Measurements from ENCODE around the gene TCF4.

TCF4 gene

GRCh38 chr18:55605733-55606338 is 17.8 kb upstream of the TCF4 start:
- ChIA-PET CTCF (no interaction called here), POLR2A (no interaction called here)

GRCh38 chr18:55603775-55604174 is 15.8 kb upstream of the TCF4 start:
- ChIA-PET POLR2A (no interaction called here), CTCF (interaction anchor here (0.6 kb wide), 1 partner anchor 1382 kb away, joined by 3 read pairs; no protein-coding TSS in a partner anchor)
- TF ChIP-seq CTBP1 (IDR thresholded peaks at IDR 0.05; ENCODE audit: borderline replicate concordance) (no peak), SP1 (IDR thresholded peaks at IDR 0.05) (no peak), NFRKB (IDR thresholded peaks at IDR 0.05) (no peak), L3MBTL2 (conservative IDR thresholded peaks at IDR 0.05) (no peak), ARNT (IDR thresholded peaks at IDR 0.05) (no peak), ZNF384 (IDR thresholded peaks at IDR 0.05) (no peak), SUZ12 (IDR thresholded peaks at IDR 0.05) (no peak)
- TF ChIP-seq, protein P1, sequence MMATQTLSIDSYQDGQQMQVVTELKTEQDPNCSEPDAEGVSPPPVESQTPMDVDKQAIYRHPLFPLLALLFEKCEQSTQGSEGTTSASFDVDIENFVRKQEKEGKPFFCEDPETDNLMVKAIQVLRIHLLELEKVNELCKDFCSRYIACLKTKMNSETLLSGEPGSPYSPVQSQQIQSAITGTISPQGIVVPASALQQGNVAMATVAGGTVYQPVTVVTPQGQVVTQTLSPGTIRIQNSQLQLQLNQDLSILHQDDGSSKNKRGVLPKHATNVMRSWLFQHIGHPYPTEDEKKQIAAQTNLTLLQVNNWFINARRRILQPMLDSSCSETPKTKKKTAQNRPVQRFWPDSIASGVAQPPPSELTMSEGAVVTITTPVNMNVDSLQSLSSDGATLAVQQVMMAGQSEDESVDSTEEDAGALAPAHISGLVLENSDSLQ (IDR thresholded peaks at IDR 0.05), result no peak
- no peak for DNase-seq (ENCODE audit: extremely low spot score)

More at GRCh38 chr18:55605733-55606338, 17.8 kb upstream of the TCF4 start:
- DNase-seq (ENCODE audit: extremely low spot score), result no peak
- TF ChIP-seq HDGF (IDR thresholded peaks at IDR 0.05; ENCODE audit: borderline replicate concordance) (no peak), ZNF384 (IDR thresholded peaks at IDR 0.05) (no peak)
- TF ChIP-seq, protein P1 (IDR thresholded peaks at IDR 0.05), result no peak

GRCh38 chr18:55593888-55594287 is 5.9 kb upstream of the TCF4 start:
- DNase-seq (ENCODE audit: extremely low spot score), result no peak
- CTCF ChIA-PET, result no interaction called here
- POLR2A ChIA-PET, result no interaction called here
- no peak for TF ChIP-seq FOXA1 (IDR thresholded peaks at IDR 0.05)
- TF ChIP-seq CTBP1 (IDR thresholded peaks at IDR 0.05; ENCODE audit: borderline replicate concordance), result no peak

DNA sequence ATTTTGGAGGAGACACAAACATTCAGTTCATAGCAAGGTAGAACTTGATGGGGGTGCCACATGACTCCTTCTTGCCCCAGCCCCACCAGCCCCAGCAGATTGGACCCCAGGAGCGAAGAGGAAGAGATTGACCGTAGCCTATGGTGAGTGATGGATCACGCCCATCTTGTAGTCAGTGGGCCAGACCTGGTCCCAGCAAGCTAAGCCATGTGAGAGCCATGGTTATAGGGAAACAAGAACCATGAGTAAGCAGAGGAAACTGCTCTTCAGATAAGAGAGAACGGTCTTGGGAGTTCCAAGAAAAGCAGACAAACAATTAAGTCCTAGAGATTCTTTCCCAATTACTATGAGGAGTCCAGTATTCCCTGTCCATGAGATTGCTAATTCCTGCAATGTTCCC is 4.6 kb upstream of the TCF4 start:
- CTCF ChIA-PET, result no interaction called here
- TF ChIP-seq CTBP1 (IDR thresholded peaks at IDR 0.05; ENCODE audit: borderline replicate concordance) (no peak), ARNT (IDR thresholded peaks at IDR 0.05) (no peak), SUZ12 (IDR thresholded peaks at IDR 0.05) (no peak), FOXA1 (IDR thresholded peaks at IDR 0.05) (no peak)
- POLR2A ChIA-PET, result no interaction called here
- DNase-seq (ENCODE audit: extremely low spot score), result no peak

GRCh38 chr18:55592106-55592505 is 4.1 kb upstream of the TCF4 start:
- POLR2A ChIA-PET, result no interaction called here
- CTCF ChIA-PET, result no interaction called here
- TF ChIP-seq CTBP1 (IDR thresholded peaks at IDR 0.05; ENCODE audit: borderline replicate concordance), result no peak
- no peak for TF ChIP-seq ARNT (IDR thresholded peaks at IDR 0.05)
- TF ChIP-seq TARDBP (IDR thresholded peaks at IDR 0.05), result no peak
- no peak for TF ChIP-seq FOXM1 (IDR thresholded peaks at IDR 0.05; ENCODE audit: borderline replicate concordance)
- no peak for TF ChIP-seq SP1 (IDR thresholded peaks at IDR 0.05)
- TF ChIP-seq, protein P1 (IDR thresholded peaks at IDR 0.05), result no peak
- no peak for TF ChIP-seq FOXA1 (IDR thresholded peaks at IDR 0.05)
- TF ChIP-seq ELF4 (IDR thresholded peaks at IDR 0.05), result no peak
- TF ChIP-seq SUZ12 (IDR thresholded peaks at IDR 0.05), result no peak
- TF ChIP-seq FOXK2 (IDR thresholded peaks at IDR 0.05), result no peak
- TF ChIP-seq NFRKB (IDR thresholded peaks at IDR 0.05), result no peak
- no peak for TF ChIP-seq LEF1 (IDR thresholded peaks at IDR 0.05; ENCODE audit: borderline replicate concordance)
- no peak for TF ChIP-seq L3MBTL2 (conservative IDR thresholded peaks at IDR 0.05)
- no peak for TF ChIP-seq HDGF (IDR thresholded peaks at IDR 0.05; ENCODE audit: borderline replicate concordance)
- TF ChIP-seq BHLHE40 (IDR thresholded peaks at IDR 0.05; ENCODE audit: borderline replicate concordance), result no peak
- TF ChIP-seq ZNF384 (IDR thresholded peaks at IDR 0.05), result no peak
- no peak for DNase-seq (ENCODE audit: extremely low spot score)

DNA sequence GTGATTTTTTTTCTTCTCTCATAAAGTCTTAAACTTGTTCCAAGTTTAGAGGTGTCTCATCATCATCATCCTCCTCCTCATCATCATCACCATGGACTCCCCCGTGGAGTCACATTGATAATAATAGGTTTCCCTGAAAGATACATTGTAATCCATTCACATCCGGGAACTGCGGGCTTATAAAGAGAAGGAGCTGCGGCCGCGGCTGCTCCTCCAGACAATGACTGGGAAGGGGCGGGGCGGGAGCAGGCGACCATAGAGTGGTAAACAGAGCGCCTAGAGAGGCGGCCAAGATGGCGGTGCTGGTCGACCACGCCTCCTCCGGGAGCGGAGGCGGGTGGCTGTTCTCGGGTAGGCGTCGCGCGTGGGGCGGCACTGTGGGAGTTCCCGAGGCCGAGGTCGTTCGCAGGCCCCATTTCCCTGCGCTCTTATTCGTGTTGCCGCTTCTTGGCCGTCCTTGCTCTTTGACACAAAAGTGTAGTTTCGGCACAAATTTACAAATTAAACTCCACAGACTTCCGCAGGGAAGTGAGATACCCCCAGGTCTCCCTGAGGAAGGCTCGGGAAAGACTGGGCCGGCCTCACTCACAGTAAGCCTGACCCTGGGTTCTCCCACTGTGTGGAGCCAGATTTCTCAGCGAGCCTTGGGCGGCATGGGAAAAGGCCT is 1.8 kb upstream of the TCF4 start:
- ChIA-PET CTCF (no interaction called here), POLR2A (interaction anchor here (0.6 to 1.0 kb wide), 2 partner anchors 187 to 355 kb away, joined by 3 read pairs; no protein-coding TSS in a partner anchor)
- peak; percentile 80 for DNase-seq (ENCODE audit: extremely low spot score)
- peak; percentile 41; the same call in 1 of the 2 replicates for TF ChIP-seq ELF4 (IDR thresholded peaks at IDR 0.05)
- no peak for TF ChIP-seq FOXM1 (IDR thresholded peaks at IDR 0.05; ENCODE audit: borderline replicate concordance)
- no peak for TF ChIP-seq ARNT (IDR thresholded peaks at IDR 0.05)
- TF ChIP-seq TARDBP (IDR thresholded peaks at IDR 0.05), result peak; percentile 70; the same call in 1 of the 2 replicates
- TF ChIP-seq L3MBTL2 (conservative IDR thresholded peaks at IDR 0.05), result peak; percentile 77

Measured in HEK293T (cell line).